Liver (tissue), 9 donors: ENCODE data around the gene DNAH8. TPM values are rescaled to one million over a fixed set of nuclear protein-coding genes. Genes with fewer than 3 reads are reported as not detected.

Experiments used
- DNase-seq: peaks from one replicate; pipeline ENCODE4 v3.0.0-alpha.2; 2017; ENCODE audit warnings: low spot score
- H3K27ac ChIP-seq, 2 donors: one replicate each; pipeline ENCODE4 v1.7.0; 2013; ENCODE audit warnings: inconsistent platforms in 2 of 2, low read length in 2 of 2, control low read depth in 1 of 2, low read depth in 1 of 2, mild to moderate bottlenecking in 1 of 2
- H3K27me3 ChIP-seq, 4 donors: one replicate each; pipeline versions ENCODE4 v1.6.1 to v1.7.0; 2013; ENCODE audit warnings: low read length in 3 of 4, inconsistent platforms in 1 of 4, mild to moderate bottlenecking in 1 of 4, moderate library complexity in 1 of 4; ENCODE audit not compliant: control insufficient read depth in 4 of 4, insufficient read depth in 4 of 4
- H3K36me3 ChIP-seq, 4 donors: one replicate each; pipeline versions ENCODE4 v1.6.1 to v1.7.0; 2013; ENCODE audit warnings: low read length in 3 of 4, mild to moderate bottlenecking in 3 of 4, low read depth in 1 of 4, moderate library complexity in 1 of 4; ENCODE audit not compliant: control insufficient read depth in 4 of 4, insufficient read depth in 3 of 4
- H3K4me1 ChIP-seq, 4 donors: one replicate each; pipeline versions ENCODE4 v1.6.1 to v1.7.0; 2013; ENCODE audit warnings: low read length in 3 of 4, mild to moderate bottlenecking in 3 of 4, moderate library complexity in 1 of 4; ENCODE audit not compliant: control insufficient read depth in 4 of 4, insufficient read depth in 4 of 4
- H3K4me3 ChIP-seq, 3 donors: one replicate each; pipeline versions ENCODE4 v1.6.1 to v1.7.0; 2013; ENCODE audit warnings: low read length in 3 of 3, control low read depth in 1 of 3, low read depth in 1 of 3, mild to moderate bottlenecking in 1 of 3
- H3K9ac ChIP-seq, 2 donors: one replicate each; pipeline ENCODE4 v1.7.0; 2013; ENCODE audit warnings: low read length in 2 of 2, mild to moderate bottlenecking in 2 of 2, moderate library complexity in 2 of 2, control low read depth in 1 of 2, low read depth in 1 of 2
- H3K9me3 ChIP-seq, 4 donors: one replicate each; pipeline versions ENCODE4 v1.6.1 to v1.7.0; 2013; ENCODE audit warnings: low read length in 3 of 4; ENCODE audit not compliant: control insufficient read depth in 4 of 4
- EGR1 ChIP-seq, 2 donors: IDR thresholded peaks; 2 replicates each; pipeline ENCODE4 v1.6.1; 2016 to 2018; ENCODE audit warnings: antibody characterized with exemption in 2 of 2, low read depth in 2 of 2
- FOXA1 ChIP-seq: IDR thresholded peaks from 2 replicates; pipeline ENCODE4 v1.6.1; 2016; ENCODE audit warnings: antibody characterized with exemption
- FOXA2 ChIP-seq: IDR thresholded peaks from 2 replicates; pipeline ENCODE4 v1.6.1; 2016; ENCODE audit warnings: antibody characterized with exemption
- GABPA ChIP-seq, 2 donors: IDR thresholded peaks in 1 of 2; conservative IDR thresholded peaks in 1 of 2; 2 replicates each; pipeline ENCODE4 v1.6.1; 2016; ENCODE audit warnings: antibody characterized with exemption in 2 of 2, mild to moderate bottlenecking in 1 of 2, moderate library complexity in 1 of 2
- HNF4A ChIP-seq, 2 donors: conservative IDR thresholded peaks; 2 replicates each; pipeline ENCODE4 v1.6.1; 2016; ENCODE audit warnings: antibody characterized with exemption in 2 of 2, mild to moderate bottlenecking in 2 of 2
- HNF4G ChIP-seq: IDR thresholded peaks from 2 replicates; pipeline ENCODE4 v1.6.1; 2016; ENCODE audit warnings: antibody characterized with exemption
- JUND ChIP-seq, 2 donors: IDR thresholded peaks; 2 replicates each; pipeline ENCODE4 v1.6.1; 2016; ENCODE audit warnings: antibody characterized with exemption in 2 of 2
- NR2F2 ChIP-seq: IDR thresholded peaks from 2 replicates; pipeline ENCODE4 v1.6.1; 2016; ENCODE audit warnings: antibody characterized with exemption
- RAD21 ChIP-seq, 2 donors: IDR thresholded peaks; 2 replicates each; pipeline ENCODE4 v1.6.1; 2016; ENCODE audit warnings: antibody characterized with exemption in 2 of 2, mild to moderate bottlenecking in 2 of 2
- RXRA ChIP-seq, 2 donors: IDR thresholded peaks; 2 replicates each; pipeline ENCODE4 v1.6.1; 2017 to 2018; ENCODE audit warnings: antibody characterized with exemption in 2 of 2, mild to moderate bottlenecking in 1 of 2
- SP1 ChIP-seq: IDR thresholded peaks from 2 replicates; pipeline ENCODE4 v1.6.1; 2018; ENCODE audit warnings: antibody characterized with exemption, mild to moderate bottlenecking
- TAF1 ChIP-seq: conservative IDR thresholded peaks from 2 replicates; pipeline ENCODE4 v1.6.1; 2016; ENCODE audit warnings: antibody characterized with exemption, mild to moderate bottlenecking
- YY1 ChIP-seq: IDR thresholded peaks from 2 replicates; pipeline ENCODE4 v1.6.1; 2016; ENCODE audit warnings: antibody characterized with exemption, mild to moderate bottlenecking
- WGBS: extraction: QIAGEN DNeasy Blood & Tissue Kit; methylation state at CpG from one replicate; pipeline ENCODE4 v1.1.7; 2013; 5-methylcytosine and 5-hydroxymethylcytosine counted together
- polyA plus RNA-seq, 2 donors: library from polyadenylated mRNA; stranded (reverse) in 1 of 2; unstranded in 1 of 2; fragments of 200-250 nt in 1 of 2; fragments of >200 nt in 1 of 2; fragmentation: Nextera tagmentation in 1 of 2; extraction: Ambion mirVana in 1 of 2; gene quantifications; one replicate each; pipeline versions ENCODE4 v1.2.1 to v1.2.3, GENCODE V29; 2013 to 2015
- total RNA-seq, 2 donors: library from RNA; depleted of rRNA; stranded (reverse); fragments of >200 nt; gene quantifications; one replicate each; pipeline ENCODE4 v1.2.3, GENCODE V29; 2014
- TF ChIP-seq, protein P1 (sequence below): IDR thresholded peaks from 2 replicates; pipeline ENCODE4 v1.6.1; 2016; ENCODE audit warnings: antibody characterized with exemption
- TF ChIP-seq, protein P2 (sequence below): IDR thresholded peaks from 2 replicates; pipeline ENCODE4 v1.6.1; 2016; ENCODE audit warnings: antibody characterized with exemption, mild to moderate bottlenecking
- TF ChIP-seq, protein P3 (sequence below): IDR thresholded peaks from 2 replicates; pipeline ENCODE4 v1.6.1; 2016; ENCODE audit warnings: antibody characterized with exemption
- TF ChIP-seq, protein P4 (sequence below): fragments of 150-350 bp; IDR thresholded peaks from 2 replicates; pipeline ENCODE4 v1.5.1; 2017; ENCODE audit warnings: improper control_type of control experiment, low read depth, low read length; ENCODE audit not compliant: missing input control
- TF ChIP-seq, protein P5 (sequence below): IDR thresholded peaks from 2 replicates; pipeline ENCODE4 v1.6.1; 2016; ENCODE audit warnings: antibody characterized with exemption
- donor health status: healthy.
- donor health status: healthy.
- donor health status: healthy.
- donor health status: healthy.
- donor health status: healthy.

DNAH8 gene
- total and polyA plus RNA-seq, 4 donors: under 0.01 to 0.05 TPM; not detected in 2

DNA sequence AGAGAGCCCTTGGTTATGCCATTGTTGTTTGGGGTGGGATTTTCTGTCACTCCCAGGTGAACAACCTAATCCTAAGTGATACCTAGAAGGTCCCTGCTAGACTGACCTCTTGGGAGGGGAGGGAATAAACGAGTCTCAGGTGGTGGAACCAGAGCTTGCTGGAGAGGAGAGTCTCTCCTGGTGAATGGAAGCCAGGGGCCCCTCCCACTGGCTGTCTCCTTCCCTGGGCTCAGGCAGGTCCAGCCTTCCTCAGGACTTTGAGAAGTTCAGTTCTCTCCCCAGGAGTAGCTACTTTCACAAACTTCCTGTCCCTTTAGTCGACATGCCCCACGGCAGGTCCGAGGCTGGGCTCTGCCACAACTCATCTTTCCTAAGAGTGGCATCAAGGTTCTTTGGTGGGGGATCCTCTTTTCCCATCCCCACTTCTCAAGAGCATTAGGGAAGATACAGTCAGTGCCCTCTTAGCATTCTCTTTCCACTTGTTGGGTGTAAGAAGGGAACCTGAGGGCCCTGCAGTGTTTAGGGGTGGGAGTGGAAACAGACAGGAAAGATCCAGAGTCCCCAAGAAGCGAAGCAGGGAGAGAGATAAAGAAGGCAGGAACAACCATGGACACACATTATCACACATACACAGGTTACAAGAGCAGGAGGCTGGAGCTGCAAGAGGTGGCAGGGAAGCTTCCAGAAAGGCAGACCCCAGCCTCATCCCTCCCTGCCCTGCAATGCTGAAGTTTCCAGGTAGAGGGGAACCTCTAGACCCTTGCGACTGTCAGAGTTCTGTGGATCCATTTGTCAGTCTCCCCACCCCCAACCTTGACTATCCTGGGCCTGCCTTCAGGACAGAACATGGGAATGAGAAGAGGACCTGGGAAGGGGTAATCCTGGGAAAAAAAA is 332.6 kb downstream of the DNAH8 start:
- Histone ChIP-seq H3K27ac (no peak overlapping the region), H3K4me1 (peaks cover 0 to 10% (median 6%) of the 10 kb centered on the region in 4 donors), H3K9ac (no peak overlapping the region), H3K9me3 (no peaks in the 10 kb centered on the region), H3K36me3 (no peaks in the 10 kb centered on the region), H3K4me3 (no peak overlapping the region), H3K27me3 (peaks cover 0 to 11% (median 4%) of the 10 kb centered on the region in 4 donors)
- no peak for DNase-seq
- WGBS: 64% methylated on average over 6 of the region's 6 CpGs
- no peak for TF ChIP-seq RXRA (IDR thresholded peaks at IDR 0.05)
- TF ChIP-seq, protein P1, sequence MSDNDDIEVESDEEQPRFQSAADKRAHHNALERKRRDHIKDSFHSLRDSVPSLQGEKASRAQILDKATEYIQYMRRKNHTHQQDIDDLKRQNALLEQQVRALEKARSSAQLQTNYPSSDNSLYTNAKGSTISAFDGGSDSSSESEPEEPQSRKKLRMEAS: no peak
- TF ChIP-seq EGR1 (IDR thresholded peaks at IDR 0.05; ENCODE audit: low read depth in 2 of 2): no peak
- no peak for TF ChIP-seq FOXA1
- TF ChIP-seq GABPA (IDR thresholded peaks at IDR 0.05 in 1 of 2, conservative IDR thresholded peaks at IDR 0.05 in 1 of 2): no peak
- TF ChIP-seq HNF4A (conservative IDR thresholded peaks at IDR 0.05): no peak
- TF ChIP-seq, protein P2, sequence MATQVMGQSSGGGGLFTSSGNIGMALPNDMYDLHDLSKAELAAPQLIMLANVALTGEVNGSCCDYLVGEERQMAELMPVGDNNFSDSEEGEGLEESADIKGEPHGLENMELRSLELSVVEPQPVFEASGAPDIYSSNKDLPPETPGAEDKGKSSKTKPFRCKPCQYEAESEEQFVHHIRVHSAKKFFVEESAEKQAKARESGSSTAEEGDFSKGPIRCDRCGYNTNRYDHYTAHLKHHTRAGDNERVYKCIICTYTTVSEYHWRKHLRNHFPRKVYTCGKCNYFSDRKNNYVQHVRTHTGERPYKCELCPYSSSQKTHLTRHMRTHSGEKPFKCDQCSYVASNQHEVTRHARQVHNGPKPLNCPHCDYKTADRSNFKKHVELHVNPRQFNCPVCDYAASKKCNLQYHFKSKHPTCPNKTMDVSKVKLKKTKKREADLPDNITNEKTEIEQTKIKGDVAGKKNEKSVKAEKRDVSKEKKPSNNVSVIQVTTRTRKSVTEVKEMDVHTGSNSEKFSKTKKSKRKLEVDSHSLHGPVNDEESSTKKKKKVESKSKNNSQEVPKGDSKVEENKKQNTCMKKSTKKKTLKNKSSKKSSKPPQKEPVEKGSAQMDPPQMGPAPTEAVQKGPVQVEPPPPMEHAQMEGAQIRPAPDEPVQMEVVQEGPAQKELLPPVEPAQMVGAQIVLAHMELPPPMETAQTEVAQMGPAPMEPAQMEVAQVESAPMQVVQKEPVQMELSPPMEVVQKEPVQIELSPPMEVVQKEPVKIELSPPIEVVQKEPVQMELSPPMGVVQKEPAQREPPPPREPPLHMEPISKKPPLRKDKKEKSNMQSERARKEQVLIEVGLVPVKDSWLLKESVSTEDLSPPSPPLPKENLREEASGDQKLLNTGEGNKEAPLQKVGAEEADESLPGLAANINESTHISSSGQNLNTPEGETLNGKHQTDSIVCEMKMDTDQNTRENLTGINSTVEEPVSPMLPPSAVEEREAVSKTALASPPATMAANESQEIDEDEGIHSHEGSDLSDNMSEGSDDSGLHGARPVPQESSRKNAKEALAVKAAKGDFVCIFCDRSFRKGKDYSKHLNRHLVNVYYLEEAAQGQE: no peak
- no peak for TF ChIP-seq TAF1
- TF ChIP-seq YY1: no peak
- TF ChIP-seq RAD21 (IDR thresholded peaks at IDR 0.05): no peak
- TF ChIP-seq, protein P3, sequence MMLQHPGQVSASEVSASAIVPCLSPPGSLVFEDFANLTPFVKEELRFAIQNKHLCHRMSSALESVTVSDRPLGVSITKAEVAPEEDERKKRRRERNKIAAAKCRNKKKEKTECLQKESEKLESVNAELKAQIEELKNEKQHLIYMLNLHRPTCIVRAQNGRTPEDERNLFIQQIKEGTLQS: no peak
- TF ChIP-seq, protein P4, sequence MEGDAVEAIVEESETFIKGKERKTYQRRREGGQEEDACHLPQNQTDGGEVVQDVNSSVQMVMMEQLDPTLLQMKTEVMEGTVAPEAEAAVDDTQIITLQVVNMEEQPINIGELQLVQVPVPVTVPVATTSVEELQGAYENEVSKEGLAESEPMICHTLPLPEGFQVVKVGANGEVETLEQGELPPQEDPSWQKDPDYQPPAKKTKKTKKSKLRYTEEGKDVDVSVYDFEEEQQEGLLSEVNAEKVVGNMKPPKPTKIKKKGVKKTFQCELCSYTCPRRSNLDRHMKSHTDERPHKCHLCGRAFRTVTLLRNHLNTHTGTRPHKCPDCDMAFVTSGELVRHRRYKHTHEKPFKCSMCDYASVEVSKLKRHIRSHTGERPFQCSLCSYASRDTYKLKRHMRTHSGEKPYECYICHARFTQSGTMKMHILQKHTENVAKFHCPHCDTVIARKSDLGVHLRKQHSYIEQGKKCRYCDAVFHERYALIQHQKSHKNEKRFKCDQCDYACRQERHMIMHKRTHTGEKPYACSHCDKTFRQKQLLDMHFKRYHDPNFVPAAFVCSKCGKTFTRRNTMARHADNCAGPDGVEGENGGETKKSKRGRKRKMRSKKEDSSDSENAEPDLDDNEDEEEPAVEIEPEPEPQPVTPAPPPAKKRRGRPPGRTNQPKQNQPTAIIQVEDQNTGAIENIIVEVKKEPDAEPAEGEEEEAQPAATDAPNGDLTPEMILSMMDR: no peak
- TF ChIP-seq JUND (IDR thresholded peaks at IDR 0.05): no peak
- no peak for TF ChIP-seq SP1
- no peak for TF ChIP-seq FOXA2
- TF ChIP-seq NR2F2: no peak
- TF ChIP-seq, protein P5, sequence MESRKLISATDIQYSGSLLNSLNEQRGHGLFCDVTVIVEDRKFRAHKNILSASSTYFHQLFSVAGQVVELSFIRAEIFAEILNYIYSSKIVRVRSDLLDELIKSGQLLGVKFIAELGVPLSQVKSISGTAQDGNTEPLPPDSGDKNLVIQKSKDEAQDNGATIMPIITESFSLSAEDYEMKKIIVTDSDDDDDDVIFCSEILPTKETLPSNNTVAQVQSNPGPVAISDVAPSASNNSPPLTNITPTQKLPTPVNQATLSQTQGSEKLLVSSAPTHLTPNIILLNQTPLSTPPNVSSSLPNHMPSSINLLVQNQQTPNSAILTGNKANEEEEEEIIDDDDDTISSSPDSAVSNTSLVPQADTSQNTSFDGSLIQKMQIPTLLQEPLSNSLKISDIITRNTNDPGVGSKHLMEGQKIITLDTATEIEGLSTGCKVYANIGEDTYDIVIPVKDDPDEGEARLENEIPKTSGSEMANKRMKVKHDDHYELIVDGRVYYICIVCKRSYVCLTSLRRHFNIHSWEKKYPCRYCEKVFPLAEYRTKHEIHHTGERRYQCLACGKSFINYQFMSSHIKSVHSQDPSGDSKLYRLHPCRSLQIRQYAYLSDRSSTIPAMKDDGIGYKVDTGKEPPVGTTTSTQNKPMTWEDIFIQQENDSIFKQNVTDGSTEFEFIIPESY: no peak
- TF ChIP-seq HNF4G: no peak
